ENCODE results near the gene METTL15.
"Not testable (repeated sequence)": the region's sequence is repeated elsewhere in the genome, so short reads cannot be mapped to it uniquely, and the experiment has no call there.

- not testable (repeated sequence) for TF ChIP-seq EZH2 (IDR thresholded peaks at IDR 0.05; ENCODE audit: low read depth, low read length, severe bottlenecking); POLR2AphosphoS5 (IDR thresholded peaks at IDR 0.05; ENCODE audit: low read depth, low read length); CTCF (IDR thresholded peaks at IDR 0.05; ENCODE audit: control extremely low read depth in 1 of 3, insufficient read depth in 1 of 3, low read depth in 1 of 3, low read length in 3 of 3); TEAD4 (IDR thresholded peaks at IDR 0.05; ENCODE audit: low read depth, low read length); SP1 (IDR thresholded peaks at IDR 0.05; ENCODE audit: low read depth, low read length); CREB1 (IDR thresholded peaks at IDR 0.05); GABPA (IDR thresholded peaks at IDR 0.05; ENCODE audit: borderline replicate concordance, insufficient read depth, low read length)
Observed at GRCh38 chr11:28222063-28222462, 113.9 kb downstream of the METTL15 start.
